ENCODE data around the gene LAMC2.

- TF ChIP-seq CTCF (IDR thresholded peaks at IDR 0.05) = no peak
- TF ChIP-seq EP300 (IDR thresholded peaks at IDR 0.05) = no peak
- TF ChIP-seq POLR2A (IDR thresholded peaks at IDR 0.05) = no peak
These were observed 29.9 kb downstream of the LAMC2 start for GRCh38 chr1:183215936-183216335.

Measured in ovary (tissue), 3 donors.